Testis (tissue), 3 donors: ENCODE data around the gene EPS15. TPM values are rescaled to one million over a fixed set of nuclear protein-coding genes. Genes with fewer than 3 reads are reported as not detected.

Experiments used
- DNase-seq: peaks from one replicate; pipeline ENCODE4 v3.0.0-alpha.2; 2019
- H3K27ac ChIP-seq, 2 donors: fragments of 200-600 bp; sonication (generic); one replicate each; pipeline ENCODE4 v1.5.1; 2019
- H3K27me3 ChIP-seq: fragments of 200-600 bp; sonication (generic); one replicate; pipeline ENCODE4 v1.5.1; 2019
- H3K36me3 ChIP-seq: fragments of 200-600 bp; sonication (generic); one replicate; pipeline ENCODE4 v1.5.1; 2017; ENCODE audit warnings: low read depth; ENCODE audit errors: missing control alignments
- H3K4me1 ChIP-seq: fragments of 200-600 bp; sonication (generic); one replicate; pipeline ENCODE4 v1.5.1; 2019
- H3K4me3 ChIP-seq, 2 donors: fragments of 200-600 bp; sonication (generic); one replicate each; pipeline ENCODE4 v1.5.1; 2017 to 2019
- H3K9me3 ChIP-seq: fragments of 200-600 bp; sonication (generic); one replicate; pipeline ENCODE4 v1.5.1; 2017
- POLR2A ChIP-seq: fragments of 450-650 bp; IDR thresholded peaks from one replicate; pipeline ENCODE4 v1.6.1; 2017; ENCODE audit warnings: antibody characterized with exemption, mild to moderate bottlenecking, moderate library complexity
- WGBS, 2 donors: methylation state at CpG; one replicate each; pipeline ENCODE4 v1.1.5; 2018; 5-methylcytosine and 5-hydroxymethylcytosine counted together
- intact Hi-C: fragments of 100-400 bp; cut with DNase I; formaldehyde crosslinking; loops from one replicate; pipeline ENCODE4 v1.15.1; 2023; ENCODE audit warnings: low total_unique reads
- polyA plus RNA-seq: library from polyadenylated mRNA; stranded (reverse); fragments of 350-450 nt; fragmentation: Illumina TruSeq; extraction: RNeasy Lipid Tissue Mini Kit (QIAGEN cat#74804); gene quantifications from one replicate; pipeline ENCODE4 v1.2.3, GENCODE V29; 2014; ENCODE audit warnings: low read depth, low replicate concordance; ENCODE audit not compliant: insufficient read depth
- total RNA-seq, 2 donors: library from RNA; depleted of rRNA; stranded (reverse); fragments of >200 nt; gene quantifications; one replicate each; pipeline ENCODE4 v1.2.3, GENCODE V29; 2016
- TF ChIP-seq, protein P1 (sequence below), 3 experiments: fragments of 450-650 bp in 2 of 3; fragments of 200-600 bp in 1 of 3; sonication (generic) in 1 of 3; IDR thresholded peaks; one replicate each; pipeline ENCODE4 v1.5.1; 2016 to 2019; ENCODE audit warnings: antibody characterized with exemption in 3 of 3, mild to moderate bottlenecking in 2 of 3, moderate library complexity in 1 of 3

EPS15 gene
- total and polyA plus RNA-seq, 3 donors from 2014 or later = 77.2 to 127 (median 108) TPM

DNA sequence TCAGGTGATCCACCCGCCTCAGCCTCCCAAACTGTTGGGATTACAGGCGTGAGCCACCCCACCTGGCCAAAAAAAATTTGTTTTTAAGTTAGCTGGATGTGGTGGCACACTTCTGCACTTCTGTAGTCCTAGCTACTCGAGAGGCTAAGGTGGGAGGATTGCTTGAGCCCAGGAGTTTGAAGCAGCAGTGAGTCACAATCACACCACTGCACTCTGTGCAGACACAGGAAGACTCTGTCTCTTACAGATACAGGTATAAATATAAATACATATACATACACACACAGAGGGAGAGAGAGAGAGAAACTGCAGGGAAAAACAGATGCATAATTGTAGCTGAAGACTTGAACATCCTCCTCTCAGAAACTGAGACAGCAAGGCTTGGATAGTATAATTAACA lies 34.8 kb upstream of the EPS15 start:
- TF ChIP-seq, protein P1, sequence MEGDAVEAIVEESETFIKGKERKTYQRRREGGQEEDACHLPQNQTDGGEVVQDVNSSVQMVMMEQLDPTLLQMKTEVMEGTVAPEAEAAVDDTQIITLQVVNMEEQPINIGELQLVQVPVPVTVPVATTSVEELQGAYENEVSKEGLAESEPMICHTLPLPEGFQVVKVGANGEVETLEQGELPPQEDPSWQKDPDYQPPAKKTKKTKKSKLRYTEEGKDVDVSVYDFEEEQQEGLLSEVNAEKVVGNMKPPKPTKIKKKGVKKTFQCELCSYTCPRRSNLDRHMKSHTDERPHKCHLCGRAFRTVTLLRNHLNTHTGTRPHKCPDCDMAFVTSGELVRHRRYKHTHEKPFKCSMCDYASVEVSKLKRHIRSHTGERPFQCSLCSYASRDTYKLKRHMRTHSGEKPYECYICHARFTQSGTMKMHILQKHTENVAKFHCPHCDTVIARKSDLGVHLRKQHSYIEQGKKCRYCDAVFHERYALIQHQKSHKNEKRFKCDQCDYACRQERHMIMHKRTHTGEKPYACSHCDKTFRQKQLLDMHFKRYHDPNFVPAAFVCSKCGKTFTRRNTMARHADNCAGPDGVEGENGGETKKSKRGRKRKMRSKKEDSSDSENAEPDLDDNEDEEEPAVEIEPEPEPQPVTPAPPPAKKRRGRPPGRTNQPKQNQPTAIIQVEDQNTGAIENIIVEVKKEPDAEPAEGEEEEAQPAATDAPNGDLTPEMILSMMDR (IDR thresholded peaks at IDR 0.05) = no peak
- TF ChIP-seq POLR2A = no peak
- whole genome bisulfite sequencing, 2 donors = 82 to 84% methylated on average over 3 of the region's 3 CpGs
- Histone ChIP-seq H3K36me3 (no peaks in the 10 kb centered on the region), H3K27ac (no peak overlapping the region), H3K4me1 (no peaks in the 10 kb centered on the region), H3K27me3 (no peaks in the 10 kb centered on the region), H3K9me3 (no peaks in the 10 kb centered on the region), H3K4me3 (no peak overlapping the region)
- intact Hi-C loops = no loop called here
- no peak for DNase-seq

DNA sequence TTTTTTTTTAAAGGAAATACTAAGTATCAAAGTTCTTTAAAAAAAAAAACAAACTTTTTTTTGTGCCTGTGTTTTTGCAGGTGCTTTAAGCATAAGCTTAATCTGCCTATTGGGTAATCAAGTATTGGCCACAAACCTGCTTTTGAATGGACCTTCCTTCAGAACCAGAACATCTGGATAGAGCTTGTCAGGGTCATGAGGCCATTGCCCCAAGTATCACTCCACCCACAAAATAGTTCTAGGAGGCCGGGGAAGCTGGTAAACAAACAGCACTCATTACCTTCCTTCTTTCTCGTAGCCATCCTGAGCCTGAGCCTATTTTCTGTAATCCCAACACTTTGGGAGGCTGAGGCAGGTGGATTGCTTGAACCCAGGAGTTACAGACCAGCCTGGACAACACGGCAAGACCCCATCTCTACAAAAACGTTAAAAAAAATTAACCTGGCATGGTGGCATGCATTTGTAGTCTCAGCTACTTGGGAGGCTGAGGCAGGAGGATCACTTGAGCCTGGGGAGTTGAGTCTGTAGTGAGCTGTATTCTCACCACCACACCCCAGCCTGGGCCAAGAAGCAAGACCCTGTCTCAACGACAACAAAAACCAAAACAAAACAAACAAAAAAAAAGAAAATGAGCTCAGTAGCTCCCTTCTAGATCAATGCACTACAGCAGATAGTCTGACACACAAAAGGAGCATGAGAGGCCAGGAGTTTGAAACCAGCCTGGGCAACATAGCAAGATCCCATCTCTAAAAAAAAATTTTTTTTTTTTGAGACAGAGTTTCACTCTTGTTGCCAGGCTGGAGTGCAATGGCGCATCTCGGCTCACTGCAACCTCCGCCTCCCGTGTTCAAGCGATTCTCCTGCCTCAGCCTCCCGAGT lies 34.1 kb upstream of the EPS15 start:
- intact Hi-C loops = no loop called here
- DNase-seq = no peak
- no peak overlapping the region for H3K27ac ChIP-seq
- no peak overlapping the region for H3K4me3 ChIP-seq
- H3K36me3 ChIP-seq = no peaks in the 10 kb centered on the region
- no peaks in the 10 kb centered on the region for H3K27me3 ChIP-seq
- 91 to 95% methylated on average over 11 of the region's 11 CpGs for WGBS, 2 donors
- H3K9me3 ChIP-seq = no peaks in the 10 kb centered on the region
- no peaks in the 10 kb centered on the region for H3K4me1 ChIP-seq
- TF ChIP-seq, protein P1 (IDR thresholded peaks at IDR 0.05) = no peak
- no peak for TF ChIP-seq POLR2A

DNA sequence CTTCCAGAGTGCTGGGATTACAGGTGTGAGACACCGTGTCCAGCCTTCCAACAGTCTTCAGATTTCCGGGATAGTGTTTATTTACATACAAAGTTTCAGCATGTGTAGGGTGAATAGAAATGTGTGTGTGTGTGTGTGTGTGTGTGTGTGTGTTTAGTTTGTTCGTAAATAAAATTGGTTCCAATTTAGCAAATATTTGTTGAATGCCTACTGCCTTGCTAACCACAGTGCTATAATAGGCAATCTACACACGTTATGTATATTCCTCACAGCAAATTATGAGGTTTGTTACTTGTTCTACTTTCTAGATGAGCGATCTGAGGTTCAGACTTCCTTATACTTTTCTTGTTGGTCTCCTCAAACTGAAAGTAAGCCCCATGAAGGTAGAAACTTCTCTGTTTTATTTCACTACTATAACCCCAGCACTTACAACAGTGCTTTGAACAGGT lies 32.8 kb upstream of the EPS15 start:
- H3K27me3 ChIP-seq = no peaks in the 10 kb centered on the region
- no peaks in the 10 kb centered on the region for H3K4me1 ChIP-seq
- 92 to 97% methylated on average over 5 of the region's 5 CpGs for WGBS, 2 donors
- intact Hi-C loops = no loop called here
- no peak overlapping the region for H3K4me3 ChIP-seq
- no peak for DNase-seq
- no peaks in the 10 kb centered on the region for H3K9me3 ChIP-seq
- no peaks in the 10 kb centered on the region for H3K36me3 ChIP-seq
- TF ChIP-seq, protein P1 (IDR thresholded peaks at IDR 0.05) = no peak
- no peak for TF ChIP-seq POLR2A
- H3K27ac ChIP-seq = no peak overlapping the region

DNA sequence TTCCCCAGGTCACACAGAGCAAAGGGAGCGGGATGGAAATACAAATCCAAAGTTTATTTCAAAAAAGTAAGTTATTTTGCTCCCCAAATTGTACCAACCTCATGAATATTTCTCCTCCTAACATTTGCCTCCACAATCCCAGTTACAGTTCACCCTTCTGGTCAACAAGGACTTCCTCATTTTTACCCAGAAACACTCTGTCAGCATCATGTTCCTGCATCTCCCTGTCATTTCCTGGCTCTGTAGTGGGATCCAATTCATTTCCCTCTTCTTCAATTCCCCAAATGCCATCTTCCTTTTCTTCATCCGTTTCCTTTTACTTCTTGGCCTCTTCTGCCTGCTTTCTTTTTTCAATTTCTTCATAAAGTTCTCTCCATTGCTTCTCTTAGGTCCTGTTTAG lies 32.0 kb upstream of the EPS15 start:
- H3K27ac ChIP-seq = no peak overlapping the region
- H3K4me1 ChIP-seq = no peaks in the 10 kb centered on the region
- H3K36me3 ChIP-seq = no peaks in the 10 kb centered on the region
- TF ChIP-seq POLR2A = no peak
- TF ChIP-seq, protein P1 (IDR thresholded peaks at IDR 0.05) = no peak
- no peak overlapping the region for H3K4me3 ChIP-seq
- DNase-seq = no peak
- WGBS, 2 donors = 83 to 85% methylated on average over 2 of the region's 2 CpGs
- H3K27me3 ChIP-seq = no peaks in the 10 kb centered on the region
- intact Hi-C loops = no loop called here
- no peaks in the 10 kb centered on the region for H3K9me3 ChIP-seq

DNA sequence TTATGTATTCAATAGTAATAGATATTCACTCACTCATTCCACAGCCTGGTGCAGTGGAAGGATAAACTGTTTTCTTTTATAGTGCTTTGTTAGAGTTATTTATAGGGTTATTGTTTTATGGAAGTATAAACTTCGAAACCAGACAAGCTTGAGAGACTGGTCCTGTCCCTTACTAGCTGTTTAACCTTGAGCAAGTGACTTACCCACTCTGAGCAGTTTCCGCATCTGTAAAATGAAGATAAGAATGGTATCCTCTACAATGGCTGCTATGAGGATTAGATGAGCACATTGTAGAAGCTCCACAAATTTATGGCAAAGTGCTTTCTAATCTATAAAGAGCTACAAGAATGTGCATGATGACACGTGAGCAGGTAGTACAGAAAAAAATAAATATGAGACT lies 30.8 kb upstream of the EPS15 start:
- no peaks in the 10 kb centered on the region for H3K36me3 ChIP-seq
- DNase-seq = no peak
- TF ChIP-seq, protein P1 (IDR thresholded peaks at IDR 0.05) = no peak
- TF ChIP-seq POLR2A = no peak
- WGBS, 2 donors = 85 to 86% methylated on average over 3 of the region's 3 CpGs
- H3K27me3 ChIP-seq = no peaks in the 10 kb centered on the region
- no peaks in the 10 kb centered on the region for H3K4me1 ChIP-seq
- H3K9me3 ChIP-seq = no peaks in the 10 kb centered on the region
- no peak overlapping the region for H3K27ac ChIP-seq
- no peak overlapping the region for H3K4me3 ChIP-seq
- intact Hi-C loops = no loop called here
